ENCODE measurements around the gene LRRC4C. TPM values are rescaled to one million over a fixed set of nuclear protein-coding genes. Genes with fewer than 3 reads are reported as not detected.

Gene LRRC4C
- total and polyA plus RNA-seq, 2 donors (not counting 3 experiments of a cell fraction or from before 2014, with no cell fraction given), result not detected

GRCh38 chr11:40134820-40135570 lies 1324.5 kb downstream of the LRRC4C start:
- FAIRE-seq (no peak), DNase-seq (ENCODE audit: low read depth, low spot score) (no peak)
- no peak overlapping the region for H3K9ac ChIP-seq (replicated peaks; ENCODE audit: extremely low read depth, insufficient read depth, low read length)
- no peaks in the 10 kb centered on the region for H3K4me1 ChIP-seq (ENCODE audit: control insufficient read depth, extremely low read depth, insufficient read depth, low read length)
- TF ChIP-seq MAX (IDR thresholded peaks at IDR 0.05; ENCODE audit: insufficient read depth, insufficient read length) (no peak), JUN (IDR thresholded peaks at IDR 0.05; ENCODE audit: borderline replicate concordance, insufficient read depth, insufficient read length, low read depth) (no peak), GATA2 (IDR thresholded peaks at IDR 0.05; ENCODE audit: insufficient read depth, insufficient read length, low read depth, low read length) (no peak), FOS (IDR thresholded peaks at IDR 0.05; ENCODE audit: borderline replicate concordance, insufficient read depth, low read length) (no peak), POLR2AphosphoS5 (IDR thresholded peaks at IDR 0.05; ENCODE audit: insufficient read depth, low read depth, low read length) (no peak), EZH2 (IDR thresholded peaks at IDR 0.05; ENCODE audit: borderline replicate concordance, low read depth, low read length, severe bottlenecking) (no peak), MYC (IDR thresholded peaks at IDR 0.05; ENCODE audit: low read depth, low read length) (no peak), POLR2A (IDR thresholded peaks at IDR 0.05; ENCODE audit: low read depth, low read length) (no peak)
- TF ChIP-seq, protein P1, sequence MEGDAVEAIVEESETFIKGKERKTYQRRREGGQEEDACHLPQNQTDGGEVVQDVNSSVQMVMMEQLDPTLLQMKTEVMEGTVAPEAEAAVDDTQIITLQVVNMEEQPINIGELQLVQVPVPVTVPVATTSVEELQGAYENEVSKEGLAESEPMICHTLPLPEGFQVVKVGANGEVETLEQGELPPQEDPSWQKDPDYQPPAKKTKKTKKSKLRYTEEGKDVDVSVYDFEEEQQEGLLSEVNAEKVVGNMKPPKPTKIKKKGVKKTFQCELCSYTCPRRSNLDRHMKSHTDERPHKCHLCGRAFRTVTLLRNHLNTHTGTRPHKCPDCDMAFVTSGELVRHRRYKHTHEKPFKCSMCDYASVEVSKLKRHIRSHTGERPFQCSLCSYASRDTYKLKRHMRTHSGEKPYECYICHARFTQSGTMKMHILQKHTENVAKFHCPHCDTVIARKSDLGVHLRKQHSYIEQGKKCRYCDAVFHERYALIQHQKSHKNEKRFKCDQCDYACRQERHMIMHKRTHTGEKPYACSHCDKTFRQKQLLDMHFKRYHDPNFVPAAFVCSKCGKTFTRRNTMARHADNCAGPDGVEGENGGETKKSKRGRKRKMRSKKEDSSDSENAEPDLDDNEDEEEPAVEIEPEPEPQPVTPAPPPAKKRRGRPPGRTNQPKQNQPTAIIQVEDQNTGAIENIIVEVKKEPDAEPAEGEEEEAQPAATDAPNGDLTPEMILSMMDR (IDR thresholded peaks at IDR 0.05; ENCODE audit: extremely low read depth in 1 of 2, insufficient read depth in 1 of 2, low read depth in 1 of 2, low read length in 2 of 2), result no peak
- no TSS peak for BruUV-seq (replicated peaks)
- H3K79me2 ChIP-seq (ENCODE audit: control insufficient read depth, insufficient read depth, low read length), result no peaks in the 10 kb centered on the region
- no peak overlapping the region for H3K27ac ChIP-seq (ENCODE audit: insufficient read depth, low read depth, low read length)
- no peaks in the 10 kb centered on the region for H4K20me1 ChIP-seq (replicated peaks; ENCODE audit: control insufficient read depth, extremely low read depth, insufficient read depth, low read length)
- H3K4me2 ChIP-seq (ENCODE audit: insufficient read depth, low read length), result no peak overlapping the region
- no peaks in the 10 kb centered on the region for H3K27me3 ChIP-seq (ENCODE audit: control insufficient read depth in 2 of 2, insufficient read depth in 2 of 2, low read length in 2 of 2)
- ChIA-PET CTCF (no interaction called here), POLR2A (no interaction called here)
- H3K4me3 ChIP-seq (replicated peaks in 1 of 3; ENCODE audit: insufficient read depth in 1 of 3, low read depth in 1 of 3, low read length in 3 of 3), result no peak overlapping the region
- dilution Hi-C loops (cut with MboI; ENCODE audit: extremely low pct_ligation_motif_present, low sequenced_read_pairs), result no loop called here
- no peaks in the 10 kb centered on the region for H3K9me1 ChIP-seq (replicated peaks; ENCODE audit: control insufficient read depth, extremely low read depth, insufficient read depth, low read length)
- no peaks in the 10 kb centered on the region for H3K36me3 ChIP-seq (ENCODE audit: control insufficient read depth in 2 of 2, extremely low read depth in 1 of 2, insufficient read depth in 2 of 2, low read length in 2 of 2)
- H2AFZ ChIP-seq (ENCODE audit: low read depth, low read length), result no peak overlapping the region
- intact Hi-C loops (cut with micrococcal nuclease), result no loop called here
- no peaks in the 10 kb centered on the region for H3K9me3 ChIP-seq (replicated peaks; ENCODE audit: control insufficient read depth, insufficient read depth, low read length)

Measured in endothelial cell of umbilical vein (primary cell).